Measurements from ENCODE around the gene UBTF. TPM values are rescaled to one million over a fixed set of nuclear protein-coding genes. Genes with fewer than 3 reads are reported as not detected.

The UBTF gene
- total and polyA plus RNA-seq, 2 of the 8 experiments (the other 6 are each of a cell fraction or from before 2014, with no cell fraction given) = 14.7 to 106 TPM

GRCh38 chr17:44164476-44164875, 55.0 kb downstream of the UBTF start:
- H3K23ac ChIP-seq (ENCODE audit: insufficient read length) = no peak overlapping the region
- peaks cover 0 to 2% of the 10 kb centered on the region in 2 experiments for H4K20me1 ChIP-seq (replicated peaks in 1 of 2; ENCODE audit: control insufficient read depth in 1 of 2, insufficient read depth in 2 of 2, low read length in 2 of 2)
- no peak overlapping the region for H2BK20ac ChIP-seq (ENCODE audit: low read length)
- peaks cover 0 to 4% (median 0%) of the 10 kb centered on the region in 4 experiments; a peak in 4 of 7 replicates for H3K4me1 ChIP-seq (replicated peaks in 1 of 4; ENCODE audit: control insufficient read depth in 3 of 4, insufficient read depth in 4 of 4, low read length in 3 of 4)
- no peak overlapping the region for H3K14ac ChIP-seq (ENCODE audit: insufficient read length)
- no peak overlapping the region for H3K9ac ChIP-seq (replicated peaks in 1 of 4; ENCODE audit: extremely low read depth in 1 of 4, low read depth in 3 of 4, low read length in 3 of 4)
- H2BK12ac ChIP-seq (ENCODE audit: low read depth, low read length) = no peak overlapping the region
- peaks cover 8 to 18% (median 13%) of the 10 kb centered on the region in 4 experiments; a peak in 6 of 8 replicates for H3K36me3 ChIP-seq (ENCODE audit: control insufficient read depth in 2 of 4, insufficient read depth in 4 of 4, low read length in 3 of 4)
- POLR2A ChIA-PET (ENCODE audit: partially characterized antibody) = interaction anchor here (1.4 kb wide), 1 partner anchor 8 kb away, joined by 7 read pairs; no protein-coding TSS in a partner anchor
- H2AK5ac ChIP-seq (ENCODE audit: low read depth, low read length) = no peak overlapping the region
- DNase-seq (ENCODE audit: low read depth in 1 of 2, low spot score in 2 of 2) (no peak), FAIRE-seq (no peak)
- no peaks in the 10 kb centered on the region for H3K23me2 ChIP-seq (ENCODE audit: low read depth, low read length)
- no peak overlapping the region for H3K4ac ChIP-seq (replicated peaks; ENCODE audit: insufficient read length, low read depth, low read length)
- no peaks in the 10 kb centered on the region for H3K9me3 ChIP-seq (ENCODE audit: insufficient read depth in 2 of 2, low read depth in 1 of 2, low read length in 1 of 2)
- no peaks in the 10 kb centered on the region for H3K79me1 ChIP-seq (ENCODE audit: low read depth, low read length)
- no peak overlapping the region for H2BK15ac ChIP-seq (ENCODE audit: low read length)
- no peak overlapping the region for H2BK120ac ChIP-seq (replicated peaks; ENCODE audit: low read depth, low read length)
- H3K27ac ChIP-seq (ENCODE audit: low read depth, low read length) = no peak overlapping the region
- H4K5ac ChIP-seq (ENCODE audit: insufficient read length, low read depth, low read length) = no peak overlapping the region
- H3K56ac ChIP-seq (replicated peaks; ENCODE audit: insufficient read length, low read depth, low read length) = no peak overlapping the region
- CTCF ChIA-PET (ENCODE audit: partially characterized antibody) = interaction anchor here (3.7 kb wide), 1 partner anchor 13 kb away, joined by 22 read pairs; no protein-coding TSS in a partner anchor
- no peak overlapping the region for H3K18ac ChIP-seq (ENCODE audit: extremely low read depth, low read length)
- H4K91ac ChIP-seq (replicated peaks; ENCODE audit: insufficient read length, low read length) = no peak overlapping the region
- WGBS, 2 experiments (ENCODE audit: extremely low coverage in 1 of 2, insufficient coverage in 1 of 2, insufficient read length in 1 of 2, insufficient replicate concordance in 2 of 2, low coverage in 1 of 2, low lambda C conversion rate in 2 of 2, missing lambda C conversion rate in 1 of 2) = 100% methylated on average over 1 of the region's 1 CpG; no CpG with 5 or more reads in 1 of the 2 experiments
- no peaks in the 10 kb centered on the region for H3K27me3 ChIP-seq (replicated peaks in 1 of 4; ENCODE audit: control insufficient read depth in 3 of 4, extremely low read depth in 1 of 4, insufficient read depth in 3 of 4, low read length in 3 of 4)
- no peak overlapping the region for H3K4me2 ChIP-seq (ENCODE audit: insufficient read depth in 1 of 2, low read depth in 2 of 2, low read length in 2 of 2)
- H3K4me3 ChIP-seq (ENCODE audit: extremely low read depth in 1 of 4, insufficient read depth in 2 of 4, low read depth in 3 of 4, low read length in 4 of 4) = no peak overlapping the region
- H4K8ac ChIP-seq (ENCODE audit: extremely low read depth, insufficient read depth, low read length) = no peak overlapping the region
- H3K79me2 ChIP-seq (ENCODE audit: control insufficient read depth in 1 of 2, insufficient read depth in 2 of 2, low read length in 2 of 2) = no peaks in the 10 kb centered on the region
- H2AFZ ChIP-seq (ENCODE audit: low read length) = no peak overlapping the region
- no peak overlapping the region for H2BK5ac ChIP-seq (ENCODE audit: low read depth, low read length)
- no peak for TF ChIP-seq NRF1 (IDR thresholded peaks at IDR 0.05; ENCODE audit: low read depth, low read length)
- TF ChIP-seq TAF7 (optimal IDR thresholded peaks at IDR 0.05; ENCODE audit: borderline replicate concordance, low read depth, low read length) = no peak
- no peak for TF ChIP-seq HDAC6 (IDR thresholded peaks at IDR 0.05; ENCODE audit: low read depth, low read length)
- no peak for TF ChIP-seq EZH2 (IDR thresholded peaks at IDR 0.05; ENCODE audit: low read depth, low read length, severe bottlenecking)
- no peak for TF ChIP-seq CBX5 (IDR thresholded peaks at IDR 0.05; ENCODE audit: low read depth, low read length)
- no peak for TF ChIP-seq KDM5A (IDR thresholded peaks at IDR 0.05; ENCODE audit: low read length)
- TF ChIP-seq RAD21 (IDR thresholded peaks at IDR 0.05 in 1 of 2, conservative IDR thresholded peaks at IDR 0.05 in 1 of 2; ENCODE audit: low read depth in 2 of 2, low read length in 2 of 2) = no peak
- TF ChIP-seq TAF1 (IDR thresholded peaks at IDR 0.05; ENCODE audit: low read depth, low read length) = no peak
- no peak for TF ChIP-seq MAFK (IDR thresholded peaks at IDR 0.05; ENCODE audit: low read depth, low read length)
- TF ChIP-seq SIN3A (conservative IDR thresholded peaks at IDR 0.05 in 1 of 2, IDR thresholded peaks at IDR 0.05 in 1 of 2; ENCODE audit: low read depth in 1 of 2, low read length in 2 of 2) = no peak
- no peak for TF ChIP-seq YY1 (IDR thresholded peaks at IDR 0.05; ENCODE audit: low read depth, low read length)
- no peak for TF ChIP-seq ASH2L (IDR thresholded peaks at IDR 0.05; ENCODE audit: low read length)
- TF ChIP-seq FOSL1 (IDR thresholded peaks at IDR 0.05; ENCODE audit: insufficient read depth, low read depth, low read length) = no peak
- no peak for TF ChIP-seq SUZ12 (IDR thresholded peaks at IDR 0.05; ENCODE audit: low read length)
